Measurements from ENCODE around the gene TMEM132A.

Gene TMEM132A

GRCh38 chr11:60913793-60914632 is 10.2 kb upstream of the TMEM132A start, which contains the start of gene TMEM109:
Gene TMEM109, plus strand, starts transcription at chr11:60914158. Its CDS starts 5,536 bp downstream, at chr11:60919694.
- no peaks in the 10 kb centered on the region for H3K9me3 Mint-ChIP-seq (ENCODE audit: low read depth)
- peaks cover 6% of the 10 kb centered on the region for H3K36me3 Mint-ChIP-seq
- H3K4me1 Mint-ChIP-seq (ENCODE audit: low read depth): peaks cover 70% of the 10 kb centered on the region
- peak within 1 kb of the TSS; percentile 99 for H3K27ac Mint-ChIP-seq
- peak within 1 kb of the TSS; percentile 99 for H3K4me3 Mint-ChIP-seq
- no peaks in the 10 kb centered on the region for H3K27me3 Mint-ChIP-seq

- peaks cover 9% of the 10 kb centered on the region for H3K36me3 Mint-ChIP-seq
- peak overlapping the region; percentile 89 for H3K27ac Mint-ChIP-seq
- H3K27me3 Mint-ChIP-seq: no peaks in the 10 kb centered on the region
Observed at GRCh38 chr11:60914633-60915247, 9.5 kb upstream of the TMEM132A start.

DNA sequence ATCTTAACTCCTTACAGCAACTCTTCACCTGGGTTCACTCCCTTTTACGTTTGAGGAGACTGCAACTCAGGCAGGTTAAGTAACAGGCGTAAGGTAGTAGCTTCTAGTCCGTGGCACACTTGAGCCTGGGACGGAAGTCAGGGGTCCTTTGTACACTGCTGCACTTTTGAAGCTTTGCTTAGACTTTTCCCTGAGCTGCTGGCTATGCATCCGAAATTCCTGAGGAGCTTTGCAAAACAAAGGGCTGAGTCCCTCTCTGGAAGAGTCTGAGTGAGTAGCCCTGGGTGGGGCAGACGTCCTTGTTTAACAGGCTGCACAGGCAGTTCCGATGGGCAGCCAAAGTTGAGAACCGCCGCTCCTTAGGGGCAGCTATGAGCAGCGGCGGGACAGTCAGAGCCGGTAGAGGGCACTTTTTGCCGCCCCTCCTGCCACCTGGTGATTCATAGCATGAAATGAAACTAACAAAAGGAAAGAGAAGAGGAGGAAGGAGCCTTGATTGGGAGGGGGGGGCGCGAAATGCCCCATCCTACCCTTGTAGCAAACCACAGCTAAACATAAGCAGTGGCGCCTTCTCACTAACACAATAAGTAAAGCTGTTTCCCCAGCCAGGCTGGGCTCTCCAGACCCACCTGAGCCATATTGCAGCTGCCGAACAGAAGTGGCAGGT is 8.9 kb upstream of the TMEM132A start:
- Mint-ChIP-seq H3K9me3 (ENCODE audit: low read depth) (no peaks in the 10 kb centered on the region), H3K27me3 (no peaks in the 10 kb centered on the region), H3K36me3 (peaks cover 10% of the 10 kb centered on the region), H3K4me3 (peak overlapping the region; percentile 99), H3K27ac (peak overlapping the region; percentile 89), H3K4me1 (ENCODE audit: low read depth) (peaks cover 75% of the 10 kb centered on the region)

More at GRCh38 chr11:60914633-60915247, 9.5 kb upstream of the TMEM132A start:
- H3K4me1 Mint-ChIP-seq (ENCODE audit: low read depth): peaks cover 77% of the 10 kb centered on the region
- no peaks in the 10 kb centered on the region for H3K9me3 Mint-ChIP-seq (ENCODE audit: low read depth)
- H3K4me3 Mint-ChIP-seq: peak overlapping the region; percentile 99

DNA sequence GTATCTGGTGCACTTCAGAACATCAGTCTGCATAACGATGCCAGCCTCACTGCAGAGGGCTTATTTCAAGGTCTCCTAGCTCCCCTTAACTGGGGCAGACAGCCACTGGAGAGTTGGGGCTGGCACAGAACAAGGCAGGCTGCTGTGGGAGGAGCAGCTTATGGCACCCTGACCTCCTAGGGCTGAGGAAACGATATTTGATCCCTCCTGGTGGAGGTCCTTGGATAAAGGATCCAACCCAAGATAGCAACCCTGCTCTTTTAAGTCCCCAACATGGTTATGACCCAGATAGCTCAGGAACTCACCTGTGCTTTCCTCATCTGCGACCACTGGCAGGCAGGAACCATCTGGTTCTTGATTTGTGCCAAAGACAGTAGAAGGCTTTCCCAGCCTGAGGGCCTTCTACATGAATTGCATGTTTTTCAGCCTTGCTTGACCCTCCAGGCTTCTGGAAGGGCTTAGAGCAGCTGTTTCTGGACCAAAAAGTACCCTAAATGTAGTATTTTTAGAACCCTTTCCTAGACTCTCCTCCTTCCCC is 7.5 kb upstream of the TMEM132A start:
- Mint-ChIP-seq H3K4me1 (ENCODE audit: low read depth) (peaks cover 61% of the 10 kb centered on the region), H3K27ac (peak overlapping the region; percentile 41), H3K36me3 (peaks cover 19% of the 10 kb centered on the region)

GRCh38 chr11:60917267-60917666 is 7.0 kb upstream of the TMEM132A start:
- Mint-ChIP-seq H3K4me1 (ENCODE audit: low read depth) (peaks cover 56% of the 10 kb centered on the region), H3K4me3 (peak overlapping the region; percentile 59), H3K36me3 (peaks cover 19% of the 10 kb centered on the region), H3K27me3 (no peaks in the 10 kb centered on the region), H3K9me3 (ENCODE audit: low read depth) (no peaks in the 10 kb centered on the region), H3K27ac (no peak overlapping the region)

More for the DNA sequence above, 7.5 kb upstream of the TMEM132A start:
- Mint-ChIP-seq H3K27me3 (no peaks in the 10 kb centered on the region), H3K4me3 (peak overlapping the region; percentile 59), H3K9me3 (ENCODE audit: low read depth) (no peaks in the 10 kb centered on the region)

DNA sequence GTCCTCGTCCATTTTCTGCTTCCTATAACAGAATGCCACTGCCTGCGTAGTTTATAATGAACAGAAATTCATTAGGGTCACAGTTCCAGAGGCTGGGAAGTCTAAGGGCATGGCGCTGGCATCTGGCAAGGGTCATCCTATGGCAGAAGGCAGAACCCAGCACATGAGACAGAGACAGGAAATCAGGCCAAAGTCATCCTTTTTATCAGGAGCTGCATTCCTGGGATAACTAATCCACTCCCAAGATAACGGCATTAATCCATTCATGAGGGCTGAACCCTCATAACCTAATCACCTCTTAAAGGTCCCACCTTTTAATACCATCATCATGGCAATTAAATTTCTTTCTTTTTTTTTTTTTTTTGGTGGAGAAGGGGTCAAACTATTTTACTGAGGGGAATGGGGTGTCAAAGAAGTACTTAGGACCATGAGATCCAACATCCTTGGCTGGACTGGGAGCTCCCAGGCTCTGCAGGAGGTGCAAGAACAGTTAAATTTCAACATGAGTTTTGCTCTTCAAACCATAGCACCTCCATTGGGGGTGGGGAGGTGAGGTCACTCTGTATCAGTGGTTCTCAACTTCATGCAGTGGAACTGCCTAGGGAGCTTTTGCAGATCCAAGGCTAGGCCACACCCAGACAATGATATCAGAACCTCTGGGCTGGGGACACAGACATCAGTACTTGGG is 5.9 kb upstream of the TMEM132A start:
- H3K27ac Mint-ChIP-seq: no peak overlapping the region
- H3K36me3 Mint-ChIP-seq: peaks cover 22% of the 10 kb centered on the region
- H3K27me3 Mint-ChIP-seq: no peaks in the 10 kb centered on the region
- no peak overlapping the region for H3K4me3 Mint-ChIP-seq
- no peaks in the 10 kb centered on the region for H3K9me3 Mint-ChIP-seq (ENCODE audit: low read depth)
- H3K4me1 Mint-ChIP-seq (ENCODE audit: low read depth): peaks cover 48% of the 10 kb centered on the region

- H3K27ac Mint-ChIP-seq: no peak overlapping the region
- H3K36me3 Mint-ChIP-seq: peaks cover 22% of the 10 kb centered on the region
- no peak overlapping the region for H3K4me3 Mint-ChIP-seq
- peaks cover 45% of the 10 kb centered on the region for H3K4me1 Mint-ChIP-seq (ENCODE audit: low read depth)
- H3K9me3 Mint-ChIP-seq (ENCODE audit: low read depth): no peaks in the 10 kb centered on the region
- H3K27me3 Mint-ChIP-seq: no peaks in the 10 kb centered on the region
Observed at GRCh38 chr11:60918939-60919265, 5.4 kb upstream of the TMEM132A start.

GRCh38 chr11:60919320-60919719 is 4.9 kb upstream of the TMEM132A start:
- peak overlapping the region; percentile 27 for H3K4me3 Mint-ChIP-seq
- H3K27me3 Mint-ChIP-seq: no peaks in the 10 kb centered on the region
- H3K4me1 Mint-ChIP-seq (ENCODE audit: low read depth): peaks cover 46% of the 10 kb centered on the region
- no peaks in the 10 kb centered on the region for H3K9me3 Mint-ChIP-seq (ENCODE audit: low read depth)
- H3K36me3 Mint-ChIP-seq: peaks cover 22% of the 10 kb centered on the region
- no peak overlapping the region for H3K27ac Mint-ChIP-seq

DNA sequence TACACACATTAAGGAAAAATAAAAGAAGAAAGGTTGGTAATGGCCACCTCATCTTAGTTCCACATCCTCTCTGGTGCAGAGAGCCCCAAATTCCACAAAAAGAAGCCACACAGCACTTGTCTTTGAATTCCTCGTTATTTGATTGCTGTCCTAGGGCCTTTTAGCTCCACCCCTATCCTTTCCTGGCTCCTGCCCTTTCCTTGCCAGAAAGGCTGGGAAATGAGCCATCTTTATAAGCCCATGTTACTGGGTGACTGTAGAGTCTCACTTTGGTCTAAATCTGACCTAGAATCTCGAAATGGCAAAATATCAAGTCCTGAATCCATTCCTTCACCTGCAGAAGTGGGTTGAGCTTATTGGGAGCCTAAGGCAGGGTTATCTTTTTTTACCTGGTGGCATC is 4.3 kb upstream of the TMEM132A start:
- H3K9me3 Mint-ChIP-seq (ENCODE audit: low read depth): no peaks in the 10 kb centered on the region
- H3K27ac Mint-ChIP-seq: no peak overlapping the region
- H3K4me3 Mint-ChIP-seq: no peak overlapping the region
- peaks cover 44% of the 10 kb centered on the region for H3K4me1 Mint-ChIP-seq (ENCODE audit: low read depth)
- H3K27me3 Mint-ChIP-seq: no peaks in the 10 kb centered on the region
- peaks cover 22% of the 10 kb centered on the region for H3K36me3 Mint-ChIP-seq

GRCh38 chr11:60921259-60921658 is 3.0 kb upstream of the TMEM132A start:
- no peaks in the 10 kb centered on the region for H3K27me3 Mint-ChIP-seq
- no peak overlapping the region for H3K27ac Mint-ChIP-seq
- peaks cover 18% of the 10 kb centered on the region for H3K36me3 Mint-ChIP-seq
- no peaks in the 10 kb centered on the region for H3K9me3 Mint-ChIP-seq (ENCODE audit: low read depth)
- no peak overlapping the region for H3K4me3 Mint-ChIP-seq
- peaks cover 45% of the 10 kb centered on the region for H3K4me1 Mint-ChIP-seq (ENCODE audit: low read depth)

- Mint-ChIP-seq H3K27me3 (no peaks in the 10 kb centered on the region), H3K27ac (no peak overlapping the region), H3K9me3 (ENCODE audit: low read depth) (no peaks in the 10 kb centered on the region), H3K36me3 (peaks cover 18% of the 10 kb centered on the region), H3K4me1 (ENCODE audit: low read depth) (peaks cover 39% of the 10 kb centered on the region), H3K4me3 (no peak overlapping the region)
Observed at GRCh38 chr11:60921777-60922335, 2.4 kb upstream of the TMEM132A start.

DNA sequence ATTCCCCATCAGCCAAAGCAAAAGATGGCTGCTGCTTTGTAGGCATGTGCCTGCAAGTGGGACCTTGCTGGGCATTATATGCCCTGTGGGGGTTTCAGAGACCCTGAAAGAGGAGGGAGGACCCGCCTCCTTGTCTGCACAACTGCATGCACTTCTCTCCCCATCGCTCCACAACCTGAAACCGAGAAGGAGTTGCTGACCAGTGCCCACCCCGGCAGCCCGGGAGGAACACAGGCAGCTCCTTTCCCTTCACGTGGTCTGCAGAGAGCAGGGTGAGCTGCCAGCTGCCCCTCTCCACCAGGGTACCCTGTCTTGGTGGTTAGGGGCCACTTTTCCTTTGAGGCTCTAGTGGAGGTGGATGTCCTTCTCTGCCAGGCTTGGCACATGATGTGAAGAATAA is 1.4 kb upstream of the TMEM132A start:
- peaks cover 33% of the 10 kb centered on the region for H3K4me1 Mint-ChIP-seq (ENCODE audit: low read depth)
- peaks cover 18% of the 10 kb centered on the region for H3K36me3 Mint-ChIP-seq

DNA sequence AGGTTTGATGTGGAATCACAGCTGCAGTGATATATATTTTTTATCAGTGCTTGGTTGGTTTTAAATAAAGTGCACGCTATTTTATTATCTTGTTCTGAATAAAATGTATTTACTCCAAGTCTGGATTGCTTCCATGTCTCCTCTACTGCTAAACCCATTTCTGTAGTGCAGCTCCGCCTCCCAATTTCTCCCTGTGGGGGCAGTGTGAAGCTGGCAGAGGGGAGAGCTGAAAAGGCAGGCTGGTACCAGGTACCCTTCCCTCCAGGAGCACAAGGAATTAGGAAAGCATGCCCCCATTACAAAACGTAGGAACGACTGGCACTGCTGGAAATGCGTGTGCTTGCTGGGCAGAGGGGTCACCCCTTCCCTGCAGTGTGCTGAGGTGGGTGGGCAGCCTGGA is 934 bp upstream of the TMEM132A start:
- peaks cover 18% of the 10 kb centered on the region for H3K36me3 Mint-ChIP-seq
- no peak overlapping the region for H3K27ac Mint-ChIP-seq
- peaks cover 29% of the 10 kb centered on the region for H3K4me1 Mint-ChIP-seq (ENCODE audit: low read depth)
- H3K27me3 Mint-ChIP-seq: no peaks in the 10 kb centered on the region
- no peaks in the 10 kb centered on the region for H3K9me3 Mint-ChIP-seq (ENCODE audit: low read depth)
- H3K4me3 Mint-ChIP-seq: peak overlapping the region; percentile 49

More for the DNA sequence above, 1.4 kb upstream of the TMEM132A start:
- no peak overlapping the region for H3K27ac Mint-ChIP-seq
- no peak overlapping the region for H3K4me3 Mint-ChIP-seq
- H3K27me3 Mint-ChIP-seq: no peaks in the 10 kb centered on the region
- no peaks in the 10 kb centered on the region for H3K9me3 Mint-ChIP-seq (ENCODE audit: low read depth)

- peaks cover 28% of the 10 kb centered on the region for H3K4me1 Mint-ChIP-seq (ENCODE audit: low read depth)
- no peaks in the 10 kb centered on the region for H3K9me3 Mint-ChIP-seq (ENCODE audit: low read depth)
- H3K27me3 Mint-ChIP-seq: no peaks in the 10 kb centered on the region
- peaks cover 18% of the 10 kb centered on the region for H3K36me3 Mint-ChIP-seq
- H3K27ac Mint-ChIP-seq: no peak overlapping the region
- peak overlapping the region; percentile 62 for H3K4me3 Mint-ChIP-seq
Observed at GRCh38 chr11:60923800-60924109, 505 bp upstream of the TMEM132A start.
